Mucosa of rectum (tissue), 2 donors: ENCODE measurements around the gene NCOR2.

Experiments used
- H3K27ac ChIP-seq, 2 donors: one replicate each; pipeline ENCODE4 v1.7.0; 2013; ENCODE audit warnings: inconsistent platforms in 2 of 2, low read depth in 2 of 2, low read length in 2 of 2
- H3K27me3 ChIP-seq, 2 donors: one replicate each; pipeline ENCODE4 v1.7.0; 2013; ENCODE audit warnings: low read length in 2 of 2; ENCODE audit not compliant: control insufficient read depth in 2 of 2, insufficient read depth in 2 of 2
- H3K36me3 ChIP-seq, 2 donors: one replicate each; pipeline ENCODE4 v1.7.0; 2013; ENCODE audit warnings: low read length in 2 of 2; ENCODE audit not compliant: control insufficient read depth in 2 of 2, insufficient read depth in 2 of 2
- H3K4me1 ChIP-seq, 2 donors: one replicate each; pipeline ENCODE4 v1.7.0; 2013; ENCODE audit warnings: low read length in 2 of 2, mild to moderate bottlenecking in 1 of 2; ENCODE audit not compliant: control insufficient read depth in 2 of 2, insufficient read depth in 2 of 2
- H3K4me3 ChIP-seq, 2 donors: one replicate each; pipeline ENCODE4 v1.7.0; 2013; ENCODE audit warnings: low read length in 2 of 2
- H3K9ac ChIP-seq, 2 donors: one replicate each; pipeline ENCODE4 v1.7.0; 2013; ENCODE audit warnings: low read length in 2 of 2, low read depth in 1 of 2, mild to moderate bottlenecking in 1 of 2
- H3K9me3 ChIP-seq, 2 donors: one replicate each; pipeline ENCODE4 v1.7.0; 2013; ENCODE audit warnings: low read length in 2 of 2; ENCODE audit not compliant: control insufficient read depth in 2 of 2
- donor health status: healthy.
- donor health status: Normal muscosa, but diverticular disease.

The NCOR2 gene

DNA sequence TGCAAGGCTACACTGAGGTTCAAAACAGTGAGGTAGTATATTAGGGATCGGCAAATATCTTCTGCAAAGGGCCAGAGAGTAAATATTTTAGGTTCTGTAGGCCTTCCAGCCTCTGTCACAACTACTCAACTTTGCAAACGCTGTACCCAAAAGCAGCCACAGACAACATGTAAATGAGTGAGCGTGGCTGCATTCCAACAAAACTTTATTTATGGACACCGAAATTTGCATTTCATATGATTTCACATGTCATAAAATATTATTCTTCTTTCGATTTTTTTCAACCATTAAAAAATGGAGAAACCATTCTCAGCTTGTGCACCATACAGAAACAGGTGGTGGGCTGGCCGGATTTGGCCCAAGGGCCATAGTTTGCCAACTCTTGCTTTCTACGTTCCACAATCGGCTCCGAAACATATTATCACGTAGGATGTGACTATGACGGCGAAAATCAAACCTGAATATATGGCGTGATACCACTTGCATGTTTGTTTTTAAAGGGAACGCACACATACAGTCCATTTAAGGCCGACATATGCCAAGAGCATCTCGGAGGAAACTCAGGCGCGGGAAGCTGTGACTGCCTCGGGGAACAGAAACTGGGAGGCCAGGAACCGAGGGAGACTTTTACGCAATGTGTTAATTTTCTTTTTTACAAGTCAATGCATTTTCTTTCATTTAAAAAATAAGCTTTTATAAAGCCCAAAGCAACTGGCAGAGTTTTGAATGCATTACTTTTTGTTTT lies 7.1 kb downstream of the NCOR2 start:
- Histone ChIP-seq H3K36me3 (no peaks in the 10 kb centered on the region), H3K4me1 (peaks cover 0 to 12% of the 10 kb centered on the region in 2 donors), H3K27me3 (no peaks in the 10 kb centered on the region), H3K9me3 (no peaks in the 10 kb centered on the region), H3K9ac (no peak overlapping the region), H3K27ac (no peak overlapping the region), H3K4me3 (no peak overlapping the region)

DNA sequence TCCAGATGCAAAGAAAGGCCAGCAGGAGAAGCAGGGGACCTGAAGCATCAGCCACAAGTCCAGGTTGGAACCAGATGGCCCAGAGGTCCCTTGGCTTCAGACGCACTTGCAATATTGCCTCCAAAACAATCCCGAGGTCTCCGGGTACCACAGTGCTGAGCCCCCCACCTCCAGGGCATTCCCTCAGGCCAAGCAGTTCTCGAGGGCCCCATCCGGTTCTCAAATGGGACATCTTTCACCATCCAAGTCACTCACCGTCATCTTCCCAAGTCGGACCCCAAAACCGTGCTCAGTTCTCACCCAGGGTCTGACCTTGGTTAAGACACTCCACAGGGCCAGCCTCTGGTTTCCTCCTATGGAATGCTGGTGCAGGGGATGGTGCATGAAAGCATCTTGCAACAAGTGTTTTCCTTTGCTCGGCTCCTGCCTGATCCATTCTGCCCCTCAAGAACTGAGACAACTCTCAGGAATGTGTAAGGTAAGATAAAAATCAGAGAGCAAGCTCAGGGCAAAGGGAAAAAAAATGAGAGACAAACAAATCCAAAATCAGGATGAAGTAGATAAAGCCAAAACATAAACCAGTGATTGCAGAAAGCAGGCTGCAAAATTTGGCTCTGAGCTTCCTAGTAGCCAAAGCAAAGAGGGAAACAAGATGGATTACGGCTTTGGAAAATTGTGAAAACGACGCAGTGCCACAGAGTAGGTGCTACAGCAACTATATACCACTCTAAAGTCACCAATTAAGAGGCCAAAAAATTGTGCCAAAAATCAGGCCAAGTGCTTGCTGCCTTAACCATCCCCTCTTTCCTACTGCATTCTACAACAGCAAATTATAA lies 8.0 kb downstream of the NCOR2 start:
- Histone ChIP-seq H3K27ac (no peak overlapping the region), H3K4me3 (no peak overlapping the region), H3K27me3 (no peaks in the 10 kb centered on the region), H3K4me1 (peaks cover 0 to 14% of the 10 kb centered on the region in 2 donors), H3K9ac (no peak overlapping the region), H3K9me3 (no peaks in the 10 kb centered on the region), H3K36me3 (no peaks in the 10 kb centered on the region)

DNA sequence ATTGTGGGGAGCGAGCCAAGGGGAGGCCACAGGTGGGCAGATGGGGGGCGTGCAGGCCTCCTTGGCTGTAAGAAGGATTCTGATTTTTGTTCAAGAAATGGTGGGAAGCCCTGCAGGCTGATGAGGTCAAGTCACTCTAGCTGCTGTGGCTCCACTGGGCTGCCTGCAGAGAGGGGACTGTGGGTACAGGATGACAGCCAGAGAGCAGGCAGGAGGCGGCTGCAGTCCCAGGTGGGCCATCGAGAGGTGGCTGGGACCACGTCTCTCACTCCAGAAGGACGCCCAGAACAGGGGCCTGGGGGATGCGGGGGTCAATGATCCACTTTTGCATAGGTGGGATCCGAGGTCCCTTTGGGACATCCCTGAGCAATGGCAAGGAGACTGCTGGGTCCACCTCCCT lies 9.1 kb downstream of the NCOR2 start:
- Histone ChIP-seq H3K4me3 (no peak overlapping the region), H3K27ac (no peak overlapping the region), H3K27me3 (no peaks in the 10 kb centered on the region), H3K9me3 (no peaks in the 10 kb centered on the region), H3K4me1 (peaks cover 0 to 14% of the 10 kb centered on the region in 2 donors), H3K9ac (no peak overlapping the region), H3K36me3 (no peaks in the 10 kb centered on the region)

DNA sequence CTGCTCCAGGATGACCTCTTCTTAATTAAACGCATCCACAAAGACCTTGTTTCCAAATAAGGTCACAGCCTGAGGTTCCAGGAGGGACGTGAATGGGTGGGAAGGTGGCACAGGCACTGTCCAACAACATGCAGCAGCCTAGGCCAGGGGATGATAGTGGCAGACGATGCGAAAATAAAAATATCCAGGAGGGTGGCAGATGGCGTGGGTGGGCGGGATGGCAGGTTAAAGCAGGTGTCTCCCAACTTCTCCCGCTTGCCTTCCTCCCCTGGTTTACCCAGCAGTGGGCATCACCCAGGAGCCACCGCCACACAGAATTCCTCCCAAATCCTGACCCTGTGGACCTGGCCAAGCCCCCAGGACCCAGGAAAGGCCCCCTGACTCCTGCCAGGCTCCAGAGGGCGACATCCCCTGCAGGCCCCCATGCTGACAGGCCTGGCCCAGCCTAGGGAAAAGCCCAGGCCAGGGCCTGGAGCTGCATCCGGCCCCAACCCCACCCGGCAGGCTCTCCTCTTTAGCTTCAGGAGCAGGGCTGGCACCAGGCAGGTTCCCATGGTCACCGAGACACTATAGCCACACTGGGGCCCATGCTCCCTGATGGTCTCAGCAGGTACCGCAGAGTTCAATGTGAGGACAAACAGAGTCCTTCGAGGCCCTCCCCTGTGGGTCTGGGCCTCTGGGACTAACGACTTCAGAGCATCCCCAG lies 9.7 kb downstream of the NCOR2 start:
- no peak overlapping the region for H3K4me3 ChIP-seq
- no peaks in the 10 kb centered on the region for H3K36me3 ChIP-seq
- no peaks in the 10 kb centered on the region for H3K27me3 ChIP-seq
- no peaks in the 10 kb centered on the region for H3K9me3 ChIP-seq
- peak overlapping the region in 1 of 2 donors; percentile 6 for H3K9ac ChIP-seq
- no peak overlapping the region for H3K27ac ChIP-seq
- peaks cover 0 to 10% of the 10 kb centered on the region in 2 donors for H3K4me1 ChIP-seq

DNA sequence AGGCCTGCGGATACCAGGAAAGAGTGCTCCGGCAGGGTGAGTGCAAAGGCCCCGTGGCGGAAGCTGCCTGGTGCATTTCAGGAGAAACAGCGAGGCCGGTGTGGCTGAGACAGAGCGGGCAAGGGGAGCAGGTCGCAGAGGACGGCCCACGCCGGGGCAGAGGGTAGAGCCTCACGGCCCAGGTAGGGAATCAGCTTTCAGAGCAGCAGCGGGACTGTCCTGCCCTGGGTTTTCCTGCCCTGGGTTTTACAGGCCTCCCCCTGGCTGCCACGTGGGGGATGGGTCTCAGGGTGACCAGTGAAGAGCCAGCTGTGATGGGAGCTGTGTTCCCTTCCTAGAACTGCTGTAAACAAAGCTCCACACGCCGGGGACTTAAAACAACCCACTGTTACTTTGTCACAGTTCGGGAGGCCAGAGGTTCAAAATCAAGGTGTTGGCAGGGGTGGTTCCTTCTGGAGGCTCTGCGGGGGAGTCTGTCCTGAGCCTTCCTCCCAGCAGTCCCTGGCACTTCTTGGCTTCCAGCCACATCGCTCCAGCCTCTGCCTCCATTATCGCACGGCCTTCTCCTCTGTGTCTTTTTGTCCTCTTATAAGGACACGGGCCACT lies 10.4 kb downstream of the NCOR2 start:
- Histone ChIP-seq H3K4me3 (no peak overlapping the region), H3K4me1 (peaks cover 0 to 10% of the 10 kb centered on the region in 2 donors), H3K9me3 (no peaks in the 10 kb centered on the region), H3K27me3 (no peaks in the 10 kb centered on the region), H3K27ac (no peak overlapping the region), H3K36me3 (no peaks in the 10 kb centered on the region), H3K9ac (no peak overlapping the region)

DNA sequence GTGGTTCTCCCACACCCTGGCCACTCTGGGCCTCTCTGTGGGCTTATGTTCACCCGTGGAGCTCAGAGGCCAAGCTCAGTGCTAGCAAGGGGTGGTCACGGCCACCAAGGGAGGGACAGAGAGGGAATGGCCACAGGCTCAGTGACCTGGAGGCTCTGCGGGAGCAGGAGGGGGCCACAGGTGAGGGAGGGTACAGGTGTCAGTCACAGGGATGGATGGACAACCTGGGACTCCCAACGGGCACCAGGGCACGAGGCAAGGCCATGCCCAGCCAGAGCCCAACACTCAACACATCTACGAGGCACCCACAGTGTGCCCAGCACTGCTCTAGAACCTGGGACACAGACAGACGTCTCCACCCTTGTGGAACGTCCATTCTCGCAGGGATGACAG lies 11.3 kb downstream of the NCOR2 start:
- Histone ChIP-seq H3K36me3 (no peaks in the 10 kb centered on the region), H3K4me3 (no peak overlapping the region), H3K9me3 (no peaks in the 10 kb centered on the region), H3K27me3 (no peaks in the 10 kb centered on the region), H3K4me1 (peaks cover 5 to 14% of the 10 kb centered on the region in 2 donors), H3K9ac (no peak overlapping the region), H3K27ac (no peak overlapping the region)

DNA sequence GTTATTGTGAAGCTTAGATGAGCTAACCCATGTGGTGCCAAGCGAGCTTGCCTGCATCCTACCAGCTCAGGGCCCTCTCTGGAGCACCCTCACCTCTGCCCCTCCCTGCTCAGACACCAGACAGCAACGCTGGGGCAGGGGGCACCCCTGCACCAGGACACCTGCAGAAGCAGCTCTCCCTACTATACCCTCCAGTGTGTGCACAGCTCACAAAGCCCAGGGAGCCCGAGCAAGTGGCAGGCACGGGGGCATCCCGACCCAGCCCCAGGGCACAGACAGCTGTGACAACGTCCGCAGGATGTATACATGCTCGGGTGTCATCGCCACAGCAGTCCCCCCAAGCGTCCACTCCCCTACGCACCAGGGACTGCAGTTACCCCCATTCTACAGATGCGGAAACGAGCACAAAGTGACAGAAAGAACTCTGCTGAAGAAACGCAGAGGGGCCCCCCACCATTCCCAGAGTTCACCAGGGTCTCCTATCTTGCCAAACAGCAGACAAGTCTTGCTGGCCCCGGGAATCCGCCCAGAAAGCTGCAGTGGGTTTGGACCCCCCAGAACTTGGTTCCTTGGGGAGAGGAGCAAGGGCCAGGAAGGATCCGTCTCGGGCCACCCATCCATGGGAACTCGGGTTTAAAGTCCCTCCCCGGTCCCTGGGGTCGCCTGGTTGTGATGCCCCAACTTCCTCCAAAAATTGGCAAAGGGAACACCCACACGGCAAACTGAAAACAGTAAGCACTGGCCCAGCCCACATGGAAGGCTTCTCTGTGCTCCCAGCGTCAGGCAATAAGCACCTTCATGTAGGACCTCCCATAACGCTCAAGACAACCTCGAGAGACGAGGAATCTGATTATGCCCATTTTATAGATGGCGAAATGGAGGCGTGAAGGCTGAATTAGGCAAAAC lies 12.0 kb downstream of the NCOR2 start:
- Histone ChIP-seq H3K9ac (no peak overlapping the region), H3K4me3 (no peak overlapping the region), H3K36me3 (no peaks in the 10 kb centered on the region), H3K9me3 (no peaks in the 10 kb centered on the region), H3K27ac (no peak overlapping the region), H3K27me3 (no peaks in the 10 kb centered on the region), H3K4me1 (peaks cover 6 to 21% of the 10 kb centered on the region in 2 donors)

DNA sequence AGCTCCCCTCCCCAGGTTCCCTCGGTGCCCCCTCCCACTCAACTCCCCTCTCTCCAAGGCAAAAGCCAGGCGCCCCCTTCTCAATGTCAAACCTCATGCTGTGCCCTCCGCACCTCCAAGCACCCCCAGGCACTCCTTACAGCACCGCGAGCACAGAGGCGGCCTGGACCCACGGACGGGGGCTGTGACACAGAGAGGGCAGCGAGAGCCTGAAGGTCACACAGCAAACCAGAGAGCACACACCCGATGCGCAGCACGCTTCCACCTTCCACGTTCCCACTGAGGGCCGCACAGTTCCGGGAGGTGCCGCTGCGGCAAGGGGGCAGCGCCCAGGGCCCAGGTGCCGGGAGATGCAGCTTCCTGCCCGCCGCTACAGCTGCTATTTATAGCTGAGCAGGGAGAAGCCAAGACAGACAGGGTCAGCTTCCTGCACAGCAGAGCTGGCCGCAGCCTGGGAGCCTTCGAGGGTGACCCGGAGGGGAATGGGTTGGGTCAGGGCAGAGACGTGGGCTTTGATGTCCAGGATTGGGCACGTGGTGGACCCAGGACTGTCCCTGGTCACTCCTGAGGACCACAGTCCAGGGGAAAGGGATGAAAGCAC lies 12.9 kb downstream of the NCOR2 start:
- Histone ChIP-seq H3K9ac (no peak overlapping the region), H3K4me1 (peaks cover 6 to 25% of the 10 kb centered on the region in 2 donors), H3K36me3 (no peaks in the 10 kb centered on the region), H3K9me3 (no peaks in the 10 kb centered on the region), H3K4me3 (no peak overlapping the region), H3K27ac (no peak overlapping the region), H3K27me3 (no peaks in the 10 kb centered on the region)

DNA sequence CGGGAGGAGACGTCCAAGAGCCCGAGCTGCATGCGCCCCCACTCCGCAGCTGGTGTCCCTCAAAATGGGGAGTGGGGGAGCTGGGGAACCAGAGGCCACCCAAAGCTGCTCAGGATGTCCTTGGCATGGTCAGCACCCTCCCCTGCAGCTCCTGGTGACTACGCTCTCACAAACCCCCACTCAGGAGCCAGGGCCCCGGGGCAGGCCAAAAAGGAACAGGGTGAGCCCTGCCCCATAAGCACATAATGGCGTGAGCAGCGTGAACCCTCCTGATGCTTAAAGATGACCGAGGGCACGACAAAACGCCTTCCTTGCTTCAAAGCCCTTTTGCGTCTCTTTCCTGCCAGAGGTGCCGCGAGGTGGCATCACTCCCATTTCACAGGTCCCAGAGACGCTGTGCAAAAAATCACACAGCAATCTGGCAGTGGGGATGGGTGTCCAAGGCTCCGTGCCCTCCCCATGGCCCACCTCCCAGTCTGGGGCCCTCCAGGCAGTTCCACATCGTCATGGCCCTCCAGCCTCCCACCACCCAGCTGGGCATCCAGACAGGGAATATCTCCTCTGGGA lies 13.5 kb downstream of the NCOR2 start:
- no peak overlapping the region for H3K9ac ChIP-seq
- no peaks in the 10 kb centered on the region for H3K27me3 ChIP-seq
- H3K27ac ChIP-seq: no peak overlapping the region
- H3K4me3 ChIP-seq: no peak overlapping the region
- no peaks in the 10 kb centered on the region for H3K36me3 ChIP-seq
- peaks cover 6 to 28% of the 10 kb centered on the region in 2 donors for H3K4me1 ChIP-seq
- no peaks in the 10 kb centered on the region for H3K9me3 ChIP-seq
